Measurements from ENCODE around the gene EPHA2.

EPHA2 gene

DNA sequence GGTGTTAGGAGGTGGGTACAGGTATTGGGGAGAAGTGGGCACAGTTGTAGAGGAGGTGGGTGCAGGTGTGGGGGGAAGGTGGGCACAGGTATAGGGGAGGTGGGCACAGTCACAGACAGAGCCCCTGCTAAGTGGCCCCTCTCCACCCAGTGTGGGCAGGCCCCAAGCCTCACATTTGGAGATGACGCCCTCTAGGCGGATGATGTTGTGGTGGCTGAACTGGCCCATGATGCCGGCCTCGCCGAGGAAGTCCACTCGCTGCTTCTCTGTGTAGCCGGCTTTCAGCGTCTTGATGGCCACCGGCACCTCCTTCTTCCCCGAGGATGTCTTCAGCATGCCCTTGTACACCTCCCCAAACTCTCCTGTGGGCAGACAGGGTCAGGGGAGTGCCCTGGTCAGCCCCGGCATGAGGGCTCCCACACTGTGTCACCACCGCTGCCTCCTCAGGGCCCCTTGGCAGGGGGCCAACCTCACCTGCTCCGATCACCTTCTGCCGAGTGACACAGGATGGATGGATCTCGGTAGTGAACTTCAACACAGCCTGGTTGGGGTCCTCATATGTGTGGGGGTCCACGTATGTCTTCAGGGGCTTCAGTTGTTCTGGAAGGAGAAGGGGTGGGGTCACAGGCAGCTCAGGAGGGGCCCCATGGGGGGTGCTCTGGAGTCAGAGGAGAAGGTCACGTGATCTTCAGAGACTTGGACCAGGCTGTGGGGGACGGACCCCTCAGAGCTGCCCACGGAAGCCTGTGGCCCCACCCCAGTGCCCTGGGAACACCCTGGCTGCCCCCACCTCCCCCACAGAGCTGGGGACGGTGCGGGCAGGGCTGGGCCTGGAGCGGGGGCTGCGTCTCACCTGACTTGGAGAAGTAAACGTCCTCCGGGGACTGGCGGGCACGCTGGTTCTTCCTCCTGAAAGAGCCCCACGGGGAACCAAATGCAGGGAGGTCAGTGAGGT, 22.6 kb downstream of the EPHA2 start:
- no peak for DNase-seq

DNA sequence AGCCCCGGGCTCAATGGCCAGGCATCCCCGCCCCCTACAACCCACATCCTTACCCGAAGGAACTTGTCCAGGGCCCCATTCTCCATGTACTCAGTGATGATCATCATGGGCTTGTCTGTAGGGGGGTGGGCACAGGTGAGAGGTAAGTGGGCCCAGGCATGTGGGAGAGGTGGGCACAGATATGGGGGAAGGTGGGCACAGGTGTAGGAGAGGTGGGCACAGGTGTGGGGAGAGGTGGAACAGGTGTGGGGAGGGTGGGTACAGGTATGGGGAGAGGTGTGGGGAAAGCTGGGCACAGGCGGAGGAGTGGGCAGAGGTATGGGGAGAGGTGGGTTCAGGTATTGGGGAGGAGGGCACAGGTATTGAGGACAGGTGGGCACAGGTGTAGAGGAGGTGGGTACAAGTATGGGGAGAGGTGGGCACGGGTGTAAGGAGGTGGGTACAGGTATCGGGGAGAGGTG, 23.5 kb downstream of the EPHA2 start:
- no peak for DNase-seq

DNA sequence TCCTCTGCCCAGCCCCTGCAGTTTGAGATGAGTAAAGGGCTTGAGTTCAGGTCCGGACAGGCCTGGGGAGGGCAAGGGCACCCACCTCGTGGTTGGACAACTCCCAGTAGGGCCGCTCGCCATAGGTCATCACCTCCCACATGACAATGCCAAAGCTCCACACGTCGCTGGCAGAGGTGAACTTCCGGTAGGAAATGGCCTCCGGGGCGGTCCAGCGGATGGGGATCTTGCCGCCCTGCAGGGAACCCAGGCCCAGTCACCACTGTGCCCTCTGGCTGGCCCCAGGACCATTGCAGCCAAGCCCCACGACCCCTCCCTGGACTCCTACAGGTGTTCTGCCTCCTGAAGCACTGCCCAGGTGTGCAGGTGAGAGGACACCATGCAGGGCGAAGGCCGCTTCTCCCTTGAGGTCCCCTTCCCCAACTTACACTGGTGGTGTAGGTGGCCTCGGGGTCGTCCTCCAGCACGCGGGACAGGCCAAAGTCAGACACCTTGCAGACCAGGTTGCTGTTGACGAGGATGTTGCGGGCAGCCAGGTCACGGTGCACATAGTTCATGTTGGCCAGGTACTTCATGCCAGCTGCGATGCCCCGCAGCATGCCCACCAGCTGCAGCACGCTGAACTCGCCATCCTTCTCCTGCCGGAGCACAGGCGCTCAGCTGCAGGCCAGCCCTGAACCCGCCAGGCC, 24.1 kb downstream of the EPHA2 start:
- DNase-seq = no peak

DNA sequence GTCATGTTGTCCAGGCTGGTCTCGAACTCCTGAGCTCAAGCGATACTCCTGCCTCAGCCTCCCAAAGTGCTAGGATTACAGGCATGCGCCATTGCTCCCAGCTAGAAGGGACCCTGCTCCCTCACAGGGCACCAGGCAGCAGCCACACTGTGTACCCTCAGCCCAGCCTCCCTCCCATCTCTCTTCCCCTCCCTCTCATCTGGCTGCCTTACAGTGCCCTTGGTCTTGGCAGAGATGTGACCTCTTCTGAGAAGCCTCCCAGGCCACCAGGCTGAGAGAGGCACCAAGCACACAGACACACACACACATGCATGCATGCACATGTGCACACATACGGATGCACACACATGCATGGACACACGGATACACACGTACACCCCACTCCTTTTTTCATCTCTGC, 25.0 kb downstream of the EPHA2 start:
- no peak for DNase-seq

GRCh38 chr1:16129921-16130543, 25.8 kb downstream of the EPHA2 start:
- no peak for DNase-seq

DNA sequence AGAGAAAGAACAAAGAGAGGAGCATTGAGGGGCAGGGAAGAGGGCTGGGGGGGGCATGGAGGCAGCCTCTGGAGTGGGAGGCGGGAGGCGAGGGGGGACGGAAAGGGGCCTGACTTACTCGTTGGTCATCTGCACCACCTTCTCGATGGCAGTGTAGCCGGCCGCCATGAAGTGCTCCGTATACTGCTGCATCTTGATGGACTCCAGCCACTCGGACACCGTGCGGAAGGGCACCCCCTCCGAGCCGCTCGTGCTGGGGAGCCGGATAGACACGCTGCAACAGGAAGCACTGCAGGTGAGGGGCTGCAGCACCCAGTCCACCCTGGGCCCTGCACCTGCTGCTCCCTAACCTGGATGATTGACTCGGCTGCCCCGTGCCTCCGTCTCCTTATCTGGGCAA, 26.6 kb downstream of the EPHA2 start:
- no peak for DNase-seq

- no peak for DNase-seq
These were observed 27.5 kb downstream of the EPHA2 start for GRCh38 chr1:16128338-16128741.

DNA sequence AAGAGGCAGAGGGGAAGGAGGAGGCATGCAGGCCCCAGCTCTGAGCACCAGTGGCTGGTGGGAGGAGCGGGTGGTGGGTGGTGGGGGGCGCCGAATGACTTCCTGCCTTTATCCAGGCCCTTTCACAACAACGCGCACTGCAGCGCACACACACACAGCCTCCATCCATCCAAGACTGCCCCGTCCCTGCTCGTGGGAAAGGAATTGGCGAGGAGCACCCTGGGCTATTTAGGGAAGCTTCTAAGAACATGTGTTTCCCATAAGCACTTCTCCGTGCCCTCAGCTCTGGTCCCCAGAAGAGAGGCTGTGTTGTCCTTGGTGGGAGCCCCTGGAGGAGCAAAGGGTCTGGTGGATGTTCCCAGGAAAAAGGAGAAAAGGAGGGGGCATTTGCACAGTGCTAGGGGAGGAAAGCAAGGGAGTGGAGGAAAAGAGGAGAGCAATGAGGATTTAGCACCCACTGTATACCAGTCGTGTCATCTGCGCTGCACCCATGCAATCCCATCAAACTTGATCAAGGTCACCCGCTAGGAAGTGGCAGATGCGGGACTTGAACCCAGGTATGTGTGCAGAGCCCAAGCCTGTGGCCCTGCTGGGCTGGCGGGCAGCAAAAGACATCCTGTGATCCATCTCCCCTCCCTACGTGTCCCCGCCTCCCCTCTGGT, 28.1 kb downstream of the EPHA2 start:
- DNase-seq = no peak

GRCh38 chr1:16126743-16127515, 28.9 kb downstream of the EPHA2 start:
- DNase-seq = no peak

- DNase-seq = no peak
These were observed 29.7 kb downstream of the EPHA2 start for GRCh38 chr1:16126160-16126559.

GRCh38 chr1:16125483-16125882, 30.4 kb downstream of the EPHA2 start:
- no peak for DNase-seq

DNA sequence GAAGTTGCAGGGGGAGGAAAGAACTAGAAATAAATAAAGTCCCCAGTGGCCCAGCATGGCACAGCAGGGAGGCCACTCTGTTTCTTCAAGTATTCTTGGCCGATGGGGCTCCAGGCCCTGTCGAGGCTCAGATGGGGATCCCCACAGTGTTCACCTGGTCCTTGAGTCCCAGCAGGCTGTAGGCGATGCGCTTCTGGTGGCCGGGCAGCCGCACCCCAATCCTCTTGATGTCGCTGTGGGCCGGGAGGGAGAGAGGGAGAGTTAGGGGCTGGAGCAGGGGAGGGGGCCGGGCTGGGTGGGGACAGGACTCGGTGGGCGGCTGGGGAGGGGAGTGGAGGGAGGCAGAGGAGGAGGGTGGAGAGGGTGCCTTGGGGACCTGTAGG, 30.8 kb downstream of the EPHA2 start:
- no peak for DNase-seq

DNA sequence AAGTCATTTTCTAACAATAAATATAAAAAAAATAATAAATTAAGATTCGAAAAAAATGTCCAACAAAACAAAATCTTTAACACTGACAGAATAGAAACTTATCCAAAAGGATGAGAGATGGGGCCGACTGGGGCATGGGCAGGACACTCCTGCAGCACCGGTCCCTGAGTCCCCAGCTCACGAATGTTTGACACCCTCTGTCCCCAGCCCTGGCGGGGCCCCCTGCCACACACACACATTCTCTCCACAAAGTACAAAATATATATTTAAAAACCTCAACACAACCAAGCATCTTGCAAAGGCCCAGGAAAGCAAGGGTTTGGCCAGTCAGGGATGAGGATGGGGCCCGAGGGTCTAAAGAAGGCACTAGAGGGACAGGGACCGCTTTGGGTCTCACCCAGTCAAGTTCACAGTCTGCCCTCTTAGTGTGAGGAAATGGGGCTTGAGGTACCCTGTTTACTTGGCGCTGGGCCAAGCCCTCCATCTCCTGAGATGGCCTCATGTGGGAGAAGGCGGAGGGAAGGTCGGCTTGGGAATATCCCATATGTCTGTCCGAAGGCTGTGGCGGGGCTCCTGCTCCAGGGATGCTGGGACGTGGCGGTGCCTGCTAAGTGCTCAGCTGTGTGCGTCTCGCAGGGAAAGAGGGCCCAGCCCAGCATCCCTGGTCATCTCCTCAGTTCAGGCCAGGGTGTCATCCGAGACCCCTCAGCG, 31.3 kb downstream of the EPHA2 start:
- no peak for DNase-seq

GRCh38 chr1:16122916-16123315, 33.0 kb downstream of the EPHA2 start:
- peak; percentile 45 for DNase-seq

GRCh38 chr1:16122350-16122881, 33.5 kb downstream of the EPHA2 start:
- DNase-seq = no peak

- DNase-seq = no peak
These were observed 34.9 kb downstream of the EPHA2 start for GRCh38 chr1:16120940-16121410.

- DNase-seq = no peak
These were observed 35.5 kb downstream of the EPHA2 start for GRCh38 chr1:16120407-16120806.

DNA sequence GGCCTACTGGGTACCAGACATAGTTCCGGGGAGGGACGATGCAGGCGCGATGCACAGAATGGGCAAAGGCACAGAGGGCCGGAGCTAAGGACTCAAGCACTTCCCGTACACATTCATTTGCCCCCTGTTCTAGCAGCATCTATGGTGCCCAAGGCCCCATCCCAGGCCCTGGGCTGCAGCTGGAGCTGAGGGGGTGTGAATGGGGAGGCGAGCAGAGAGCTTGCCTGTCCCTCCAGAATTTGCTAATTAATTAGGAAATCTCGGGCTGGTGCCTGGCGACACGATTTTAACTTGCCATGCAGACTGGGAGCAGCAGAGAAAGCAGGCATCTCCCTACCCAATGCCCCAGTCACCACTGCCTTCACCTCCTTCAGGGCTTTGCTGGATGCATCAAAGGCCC, 35.9 kb downstream of the EPHA2 start:
- no peak for DNase-seq

GRCh38 chr1:16119504-16119903, 36.4 kb downstream of the EPHA2 start:
- DNase-seq = no peak

GRCh38 chr1:16118706-16119105, 37.2 kb downstream of the EPHA2 start:
- DNase-seq = no peak

- no peak for DNase-seq
These were observed 37.9 kb downstream of the EPHA2 start for GRCh38 chr1:16117936-16118335.

Data from CD4-positive, alpha-beta T cell treated with Interleukin-21 for 1 hour (primary cell).